HepG2 (cell line): ENCODE measurements around the gene PMIS2. TPM values are rescaled to one million over a fixed set of nuclear protein-coding genes. Genes with fewer than 3 reads are reported as not detected.

Experiments used
- DNMT1 ChIP-seq: sonication (generic); formaldehyde crosslinking; IDR thresholded peaks from 2 replicates; pipeline ENCODE4 v1.5.1; 2020; ENCODE audit warnings: mild to moderate bottlenecking, missing genetic modification reagents
- ELF1 ChIP-seq: sonication (generic); formaldehyde crosslinking; IDR thresholded peaks from 2 replicates; pipeline ENCODE4 v1.4.0; 2020; ENCODE audit warnings: missing genetic modification reagents
- FLYWCH1 ChIP-seq: sonication (generic); formaldehyde crosslinking; IDR thresholded peaks from 2 replicates; pipeline ENCODE4 v1.8.1; 2023; ENCODE audit warnings: mild to moderate bottlenecking, missing genetic modification reagents
- GABPB1 ChIP-seq: IDR thresholded peaks from 2 replicates; pipeline ENCODE4 v1.6.1; 2016; ENCODE audit warnings: mild to moderate bottlenecking, missing genetic modification reagents, moderate library complexity, missing compliant biosample characterization
- KLF15 ChIP-seq: sonication (generic); formaldehyde crosslinking; IDR thresholded peaks from 2 replicates; pipeline ENCODE4 v1.8.1; 2023; ENCODE audit warnings: borderline replicate concordance, mild to moderate bottlenecking, inconsistent platforms, missing genetic modification reagents, mixed read lengths
- ZBTB7B ChIP-seq: sonication (generic); formaldehyde crosslinking; IDR thresholded peaks from 2 replicates; pipeline ENCODE4 v1.4.0; 2020; ENCODE audit warnings: missing genetic modification reagents
- ZMYM4 ChIP-seq: sonication (generic); formaldehyde crosslinking; IDR thresholded peaks from 2 replicates; pipeline ENCODE4 v1.8.1; 2023; ENCODE audit warnings: mild to moderate bottlenecking, missing genetic modification reagents
- ZNF44 ChIP-seq: sonication (generic); formaldehyde crosslinking; IDR thresholded peaks from 2 replicates; pipeline ENCODE4 v1.5.1; 2020; ENCODE audit warnings: mild to moderate bottlenecking, missing genetic modification reagents
- ZNF547 ChIP-seq: sonication (generic); formaldehyde crosslinking; IDR thresholded peaks from 2 replicates; pipeline ENCODE4 v1.5.1; 2020; ENCODE audit warnings: mild to moderate bottlenecking, missing genetic modification reagents
- ZNF614 ChIP-seq: IDR thresholded peaks from 2 replicates; pipeline ENCODE4 v1.6.1; 2018; ENCODE audit warnings: missing biosample characterization, missing genetic modification reagents, inconsistent platforms, borderline replicate concordance
- ZNF660 ChIP-seq: sonication (generic); formaldehyde crosslinking; IDR thresholded peaks from 2 replicates; pipeline ENCODE4 v1.5.1; 2020; ENCODE audit warnings: mild to moderate bottlenecking, low read depth, missing genetic modification reagents, borderline replicate concordance
- ZNF879 ChIP-seq: sonication (generic); formaldehyde crosslinking; IDR thresholded peaks from 2 replicates; pipeline ENCODE4 v1.8.1; 2023; ENCODE audit warnings: missing genetic modification reagents
- polyA plus RNA-seq, 8 experiments: library from polyadenylated mRNA; depleted of rRNA in 3 of 8; stranded (reverse) in 7 of 8; unstranded in 1 of 8; fragments of >200 nt; fragmentation: Illumina TruSeq in 4 of 8; extraction: Trizol in 4 of 8; gene quantifications; 2 replicates each; pipeline versions ENCODE4 v1.2.1 to v1.2.3, GENCODE V29; 2011 to 2016; ENCODE audit warnings: low read depth in 4 of 8, missing spikeins in 1 of 8, mixed read lengths in 1 of 8; ENCODE audit not compliant: insufficient read depth in 1 of 8
- total RNA-seq, 5 experiments: library from RNA; depleted of rRNA; stranded (reverse); fragments of >200 nt; fragmentation: Illumina TruSeq; extraction: Trizol; gene quantifications; 2 replicates each; pipeline ENCODE4 v1.2.3, GENCODE V29; 2016; ENCODE audit warnings: low read depth in 1 of 5
- TF ChIP-seq, protein P1 (sequence below): sonication (generic); formaldehyde crosslinking; IDR thresholded peaks from 2 replicates; pipeline ENCODE4 v1.4.0; 2020; ENCODE audit warnings: missing genetic modification reagents
- TF ChIP-seq, protein P2 (sequence below): sonication (generic); formaldehyde crosslinking; IDR thresholded peaks from 2 replicates; pipeline ENCODE4 v1.8.0; 2022; ENCODE audit warnings: missing genetic modification reagents, mild to moderate bottlenecking, inconsistent platforms, borderline replicate concordance
- TF ChIP-seq, protein P3 (sequence below): sonication (generic); formaldehyde crosslinking; IDR thresholded peaks from 2 replicates; pipeline ENCODE4 v1.4.0; 2020; ENCODE audit warnings: low read depth, mild to moderate bottlenecking, missing genetic modification reagents
- TF ChIP-seq, protein P4 (sequence below): sonication (generic); formaldehyde crosslinking; IDR thresholded peaks from 2 replicates; pipeline ENCODE4 v1.4.0; 2020; ENCODE audit warnings: missing genetic modification reagents
- TF ChIP-seq, protein P5 (sequence below): sonication (generic); formaldehyde crosslinking; IDR thresholded peaks from 2 replicates; pipeline ENCODE4 v1.5.1; 2020; ENCODE audit warnings: mild to moderate bottlenecking, missing genetic modification reagents, moderate library complexity

The PMIS2 gene
- total and polyA plus RNA-seq, 2 of the 13 experiments (the other 11 are each of a cell fraction or from before 2014, with no cell fraction given): not detected

DNA sequence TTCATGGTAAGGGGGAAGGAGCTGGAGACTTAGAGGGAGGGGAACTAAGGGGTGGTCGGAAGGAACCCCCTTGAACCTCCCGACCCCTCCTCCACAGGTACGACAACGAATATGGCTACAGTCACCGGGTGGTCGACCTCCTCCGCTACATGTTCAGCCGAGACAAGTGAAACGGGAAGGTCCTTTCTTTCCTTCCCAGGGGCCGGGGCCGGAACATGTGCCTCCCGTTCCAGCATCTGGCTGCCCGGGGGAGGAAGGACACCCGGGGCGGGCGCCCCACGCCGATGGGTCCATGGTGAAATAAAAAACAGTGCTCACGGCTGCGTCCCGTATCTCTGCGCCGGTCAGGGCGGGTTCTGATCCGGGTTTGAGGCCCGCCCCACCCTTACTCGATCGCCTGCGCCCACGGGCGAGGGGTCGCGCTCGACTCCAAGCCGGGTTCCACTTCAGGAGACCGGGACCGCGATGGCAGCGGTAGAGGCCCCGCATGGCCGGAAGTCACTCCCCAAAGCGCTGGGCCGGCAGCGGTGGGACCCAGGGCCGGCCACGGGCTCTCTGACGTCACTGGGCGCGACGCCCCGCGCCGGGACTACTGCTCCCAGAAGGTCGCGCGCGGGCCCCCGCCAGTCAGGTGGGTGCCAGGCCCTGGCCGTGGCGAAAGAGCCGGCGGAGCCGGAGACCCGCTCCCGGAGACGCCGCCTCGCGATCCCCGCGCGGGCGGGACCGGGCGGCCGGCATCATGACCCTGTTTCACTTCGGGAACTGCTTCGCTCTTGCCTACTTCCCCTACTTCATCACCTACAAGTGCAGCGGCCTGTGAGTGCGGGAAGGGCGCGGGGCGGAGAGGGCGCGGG is 40.7 kb upstream of the PMIS2 start, which contains the start of gene TMEM147 (continued):
- TF ChIP-seq, protein P1, sequence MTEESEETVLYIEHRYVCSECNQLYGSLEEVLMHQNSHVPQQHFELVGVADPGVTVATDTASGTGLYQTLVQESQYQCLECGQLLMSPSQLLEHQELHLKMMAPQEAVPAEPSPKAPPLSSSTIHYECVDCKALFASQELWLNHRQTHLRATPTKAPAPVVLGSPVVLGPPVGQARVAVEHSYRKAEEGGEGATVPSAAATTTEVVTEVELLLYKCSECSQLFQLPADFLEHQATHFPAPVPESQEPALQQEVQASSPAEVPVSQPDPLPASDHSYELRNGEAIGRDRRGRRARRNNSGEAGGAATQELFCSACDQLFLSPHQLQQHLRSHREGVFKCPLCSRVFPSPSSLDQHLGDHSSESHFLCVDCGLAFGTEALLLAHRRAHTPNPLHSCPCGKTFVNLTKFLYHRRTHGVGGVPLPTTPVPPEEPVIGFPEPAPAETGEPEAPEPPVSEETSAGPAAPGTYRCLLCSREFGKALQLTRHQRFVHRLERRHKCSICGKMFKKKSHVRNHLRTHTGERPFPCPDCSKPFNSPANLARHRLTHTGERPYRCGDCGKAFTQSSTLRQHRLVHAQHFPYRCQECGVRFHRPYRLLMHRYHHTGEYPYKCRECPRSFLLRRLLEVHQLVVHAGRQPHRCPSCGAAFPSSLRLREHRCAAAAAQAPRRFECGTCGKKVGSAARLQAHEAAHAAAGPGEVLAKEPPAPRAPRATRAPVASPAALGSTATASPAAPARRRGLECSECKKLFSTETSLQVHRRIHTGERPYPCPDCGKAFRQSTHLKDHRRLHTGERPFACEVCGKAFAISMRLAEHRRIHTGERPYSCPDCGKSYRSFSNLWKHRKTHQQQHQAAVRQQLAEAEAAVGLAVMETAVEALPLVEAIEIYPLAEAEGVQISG: peak; percentile 91
- peak; percentile 95 for TF ChIP-seq GABPB1
- TF ChIP-seq, protein P2, sequence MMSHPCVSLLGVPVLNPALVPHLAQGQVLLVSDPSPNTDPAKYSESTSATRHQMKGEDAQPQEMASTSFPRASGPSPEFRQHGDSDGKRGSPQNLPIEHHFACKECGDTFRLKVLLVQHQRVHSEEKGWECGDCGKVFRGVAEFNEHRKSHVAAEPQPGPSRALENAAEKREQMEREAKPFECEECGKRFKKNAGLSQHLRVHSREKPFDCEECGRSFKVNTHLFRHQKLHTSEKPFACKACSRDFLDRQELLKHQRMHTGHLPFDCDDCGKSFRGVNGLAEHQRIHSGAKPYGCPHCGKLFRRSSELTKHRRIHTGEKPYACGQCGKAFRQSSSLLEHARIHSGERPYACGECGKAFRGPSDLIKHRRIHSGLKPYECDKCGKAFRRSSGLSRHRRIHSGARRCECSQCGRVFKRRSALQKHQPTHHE (CRISPR knock-in tag): peak; percentile 56; the same call in 1 of the 2 replicates
- peak; percentile 88 for TF ChIP-seq ELF1 (CRISPR knock-in tag)
- TF ChIP-seq, protein P3, sequence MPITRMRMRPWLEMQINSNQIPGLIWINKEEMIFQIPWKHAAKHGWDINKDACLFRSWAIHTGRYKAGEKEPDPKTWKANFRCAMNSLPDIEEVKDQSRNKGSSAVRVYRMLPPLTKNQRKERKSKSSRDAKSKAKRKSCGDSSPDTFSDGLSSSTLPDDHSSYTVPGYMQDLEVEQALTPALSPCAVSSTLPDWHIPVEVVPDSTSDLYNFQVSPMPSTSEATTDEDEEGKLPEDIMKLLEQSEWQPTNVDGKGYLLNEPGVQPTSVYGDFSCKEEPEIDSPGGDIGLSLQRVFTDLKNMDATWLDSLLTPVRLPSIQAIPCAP: no peak
- no peak for TF ChIP-seq ZNF660 (CRISPR knock-in tag)
- TF ChIP-seq, protein P4, sequence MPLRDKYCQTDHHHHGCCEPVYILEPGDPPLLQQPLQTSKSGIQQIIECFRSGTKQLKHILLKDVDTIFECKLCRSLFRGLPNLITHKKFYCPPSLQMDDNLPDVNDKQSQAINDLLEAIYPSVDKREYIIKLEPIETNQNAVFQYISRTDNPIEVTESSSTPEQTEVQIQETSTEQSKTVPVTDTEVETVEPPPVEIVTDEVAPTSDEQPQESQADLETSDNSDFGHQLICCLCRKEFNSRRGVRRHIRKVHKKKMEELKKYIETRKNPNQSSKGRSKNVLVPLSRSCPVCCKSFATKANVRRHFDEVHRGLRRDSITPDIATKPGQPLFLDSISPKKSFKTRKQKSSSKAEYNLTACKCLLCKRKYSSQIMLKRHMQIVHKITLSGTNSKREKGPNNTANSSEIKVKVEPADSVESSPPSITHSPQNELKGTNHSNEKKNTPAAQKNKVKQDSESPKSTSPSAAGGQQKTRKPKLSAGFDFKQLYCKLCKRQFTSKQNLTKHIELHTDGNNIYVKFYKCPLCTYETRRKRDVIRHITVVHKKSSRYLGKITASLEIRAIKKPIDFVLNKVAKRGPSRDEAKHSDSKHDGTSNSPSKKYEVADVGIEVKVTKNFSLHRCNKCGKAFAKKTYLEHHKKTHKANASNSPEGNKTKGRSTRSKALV (CRISPR knock-in tag): 0 out of 2 replicates have a peak, but pooled peaks have one; percentile 18
- TF ChIP-seq, protein P5, sequence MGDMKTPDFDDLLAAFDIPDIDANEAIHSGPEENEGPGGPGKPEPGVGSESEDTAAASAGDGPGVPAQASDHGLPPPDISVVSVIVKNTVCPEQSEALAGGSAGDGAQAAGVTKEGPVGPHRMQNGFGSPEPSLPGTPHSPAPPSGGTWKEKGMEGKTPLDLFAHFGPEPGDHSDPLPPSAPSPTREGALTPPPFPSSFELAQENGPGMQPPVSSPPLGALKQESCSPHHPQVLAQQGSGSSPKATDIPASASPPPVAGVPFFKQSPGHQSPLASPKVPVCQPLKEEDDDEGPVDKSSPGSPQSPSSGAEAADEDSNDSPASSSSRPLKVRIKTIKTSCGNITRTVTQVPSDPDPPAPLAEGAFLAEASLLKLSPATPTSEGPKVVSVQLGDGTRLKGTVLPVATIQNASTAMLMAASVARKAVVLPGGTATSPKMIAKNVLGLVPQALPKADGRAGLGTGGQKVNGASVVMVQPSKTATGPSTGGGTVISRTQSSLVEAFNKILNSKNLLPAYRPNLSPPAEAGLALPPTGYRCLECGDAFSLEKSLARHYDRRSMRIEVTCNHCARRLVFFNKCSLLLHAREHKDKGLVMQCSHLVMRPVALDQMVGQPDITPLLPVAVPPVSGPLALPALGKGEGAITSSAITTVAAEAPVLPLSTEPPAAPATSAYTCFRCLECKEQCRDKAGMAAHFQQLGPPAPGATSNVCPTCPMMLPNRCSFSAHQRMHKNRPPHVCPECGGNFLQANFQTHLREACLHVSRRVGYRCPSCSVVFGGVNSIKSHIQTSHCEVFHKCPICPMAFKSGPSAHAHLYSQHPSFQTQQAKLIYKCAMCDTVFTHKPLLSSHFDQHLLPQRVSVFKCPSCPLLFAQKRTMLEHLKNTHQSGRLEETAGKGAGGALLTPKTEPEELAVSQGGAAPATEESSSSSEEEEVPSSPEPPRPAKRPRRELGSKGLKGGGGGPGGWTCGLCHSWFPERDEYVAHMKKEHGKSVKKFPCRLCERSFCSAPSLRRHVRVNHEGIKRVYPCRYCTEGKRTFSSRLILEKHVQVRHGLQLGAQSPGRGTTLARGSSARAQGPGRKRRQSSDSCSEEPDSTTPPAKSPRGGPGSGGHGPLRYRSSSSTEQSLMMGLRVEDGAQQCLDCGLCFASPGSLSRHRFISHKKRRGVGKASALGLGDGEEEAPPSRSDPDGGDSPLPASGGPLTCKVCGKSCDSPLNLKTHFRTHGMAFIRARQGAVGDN (CRISPR knock-in tag): peak; percentile 93
- peak; percentile 89 for TF ChIP-seq ZNF547 (CRISPR knock-in tag)
- TF ChIP-seq DNMT1 (CRISPR knock-in tag): no peak
- peak; percentile 71 for TF ChIP-seq ZBTB7B (CRISPR knock-in tag)
- TF ChIP-seq ZNF614 (CRISPR knock-in tag): peak; percentile 33; the same call in 1 of the 2 replicates
- no peak; the same call in 1 of the 2 replicates for TF ChIP-seq KLF15 (CRISPR knock-in tag)
- TF ChIP-seq FLYWCH1 (CRISPR knock-in tag): peak; percentile 59; the same call in 1 of the 2 replicates
- TF ChIP-seq ZMYM4 (CRISPR knock-in tag): peak; percentile 92
- TF ChIP-seq ZNF879: no peak
- no peak for TF ChIP-seq ZNF44 (CRISPR knock-in tag)
